22Rv1 (cell line): ENCODE measurements around the gene BRAT1.

Source experiments
- CTCF ChIP-seq: fragments of 450-650 bp; IDR thresholded peaks from 2 replicates; pipeline ENCODE4 v1.5.1; 2017; ENCODE audit warnings: mild to moderate bottlenecking
- ZFX ChIP-seq: fragments of 450-650 bp; IDR thresholded peaks from 2 replicates; pipeline ENCODE4 v1.6.1; 2017; ENCODE audit warnings: antibody characterized with exemption, borderline replicate concordance

- TF ChIP-seq CTCF, result no peak
- no peak for TF ChIP-seq ZFX
Observed at GRCh38 chr7:2511769-2512168, 43.6 kb downstream of the BRAT1 start.
